AG08395 (cell line): ENCODE results near the gene FRYL.
"Not testable (repeated sequence)": the region's sequence is repeated elsewhere in the genome, so short reads cannot be mapped to it uniquely, and the experiment has no call there.

Experiments used
- DNase-seq: peaks from one replicate; pipeline ENCODE4 v3.0.0; 2012; ENCODE audit warnings: mixed read lengths, low spot score

Gene FRYL

DNA sequence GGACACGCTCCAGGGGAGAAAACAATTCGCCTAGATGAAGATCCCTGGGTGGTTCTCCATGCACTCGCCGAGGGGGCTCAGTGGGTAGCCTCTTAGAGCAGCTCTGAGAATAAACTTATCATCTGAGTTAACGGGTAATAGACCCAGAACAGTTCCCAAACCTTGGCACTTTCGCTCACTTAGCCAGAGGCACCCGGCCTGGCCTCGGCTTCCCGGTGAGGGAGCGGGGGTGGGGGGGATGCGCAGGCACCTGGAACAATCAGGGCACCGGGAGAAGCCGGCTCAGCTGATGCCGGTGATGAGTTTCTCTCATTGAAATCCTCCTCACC is 290.4 kb downstream of the FRYL start:
- DNase-seq, result no peak

DNA sequence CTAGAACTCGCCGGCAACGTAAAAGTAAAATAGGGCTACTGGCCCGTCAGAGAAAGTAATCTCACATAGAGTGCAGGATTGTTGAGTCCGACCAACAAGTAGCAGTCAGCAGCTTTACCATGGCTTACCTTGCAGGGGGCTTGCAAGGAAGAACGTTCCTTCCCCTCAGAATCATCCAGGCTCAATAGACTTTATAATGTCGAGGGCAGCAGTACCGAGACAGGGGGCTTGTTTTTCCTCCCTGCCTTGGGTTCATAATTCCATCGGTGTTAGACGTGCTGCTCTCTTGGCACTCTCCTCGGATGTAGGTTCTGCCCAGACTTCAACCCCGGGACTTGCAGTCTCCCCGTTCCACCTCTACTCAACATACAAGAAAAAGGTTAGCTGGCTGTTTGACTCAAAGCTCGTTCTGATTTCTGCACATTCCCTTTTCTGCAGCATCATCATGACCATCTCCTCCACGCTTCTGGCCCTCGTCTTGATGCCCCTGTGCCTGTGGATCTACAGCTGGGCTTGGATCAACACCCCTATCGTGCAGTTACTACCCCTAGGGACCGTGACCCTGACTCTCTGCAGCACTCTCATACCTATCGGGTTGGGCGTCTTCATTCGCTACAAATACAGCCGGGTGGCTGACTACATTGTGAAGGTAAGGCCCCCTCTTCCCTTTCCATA is 295.4 kb downstream of the FRYL start:
- no peak for DNase-seq

DNA sequence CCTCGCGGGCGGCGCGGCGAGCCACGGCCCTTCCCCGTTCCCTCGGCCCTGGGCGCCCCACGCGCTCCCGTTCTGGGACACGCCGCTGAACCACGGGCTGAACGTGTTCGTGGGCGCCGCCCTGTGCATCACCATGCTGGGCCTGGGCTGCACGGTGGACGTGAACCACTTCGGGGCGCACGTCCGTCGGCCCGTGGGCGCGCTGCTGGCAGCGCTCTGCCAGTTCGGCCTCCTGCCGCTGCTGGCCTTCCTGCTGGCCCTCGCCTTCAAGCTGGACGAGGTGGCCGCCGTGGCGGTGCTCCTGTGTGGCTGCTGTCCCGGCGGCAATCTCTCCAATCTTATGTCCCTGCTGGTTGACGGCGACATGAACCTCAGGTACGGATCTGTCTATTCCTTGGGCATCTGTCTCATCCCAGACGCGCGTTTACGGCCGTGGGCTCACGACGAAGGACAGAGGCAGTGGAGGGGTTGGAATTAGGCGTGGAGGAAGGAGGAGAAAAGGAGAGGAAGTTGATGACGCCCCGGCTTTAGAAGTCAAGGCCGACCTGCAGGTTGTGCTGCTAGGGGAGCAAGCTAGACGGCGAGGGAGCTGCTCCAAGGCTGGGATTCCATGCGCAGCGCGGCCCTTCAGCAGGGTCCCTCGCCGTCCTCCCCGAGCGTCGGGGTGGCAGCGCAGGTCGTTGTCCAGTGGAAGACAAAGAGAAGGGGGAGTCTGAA is 296.1 kb downstream of the FRYL start:
- no peak for DNase-seq

DNA sequence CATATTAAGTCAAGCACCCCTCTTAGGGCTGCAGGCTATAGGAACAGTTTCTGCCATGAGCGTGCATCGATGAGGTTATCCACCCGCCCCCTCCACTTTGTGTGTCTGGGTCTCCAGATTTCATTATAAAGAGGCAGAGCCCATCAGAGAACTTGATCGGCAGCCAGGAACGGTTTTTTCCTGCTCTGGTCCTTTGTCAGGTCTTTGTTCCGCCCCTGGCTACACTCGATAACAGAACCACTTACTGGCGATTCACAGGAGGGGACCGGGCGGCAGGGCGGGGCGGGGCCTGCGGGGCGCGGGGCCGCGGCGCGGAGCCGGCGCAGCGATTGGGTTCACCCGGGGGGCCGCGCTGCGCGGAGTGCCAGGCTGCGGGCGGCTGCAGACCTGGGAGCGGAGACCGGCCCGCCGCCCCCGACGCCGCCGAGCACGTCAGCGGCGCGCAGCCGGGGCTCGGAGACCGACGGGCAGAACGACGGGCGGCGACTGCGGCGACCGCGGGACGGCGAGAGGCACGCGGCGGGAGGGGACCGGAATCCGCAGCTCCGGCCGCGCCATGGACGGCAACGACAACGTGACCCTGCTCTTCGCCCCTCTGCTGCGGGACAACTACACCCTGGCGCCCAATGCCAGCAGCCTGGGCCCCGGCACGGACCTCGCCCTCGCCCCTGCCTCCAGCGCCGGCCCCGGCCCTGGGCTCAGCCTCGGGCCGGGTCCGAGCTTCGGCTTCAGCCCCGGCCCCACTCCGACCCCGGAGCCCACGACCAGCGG is 296.9 kb downstream of the FRYL start, which contains the start of gene SLC10A4:
Gene SLC10A4 (plus strand): TSS at position 338 of the 771 bp plus-strand sequence. CDS start 219 bp downstream, at position 557.
- no peak for DNase-seq

DNA sequence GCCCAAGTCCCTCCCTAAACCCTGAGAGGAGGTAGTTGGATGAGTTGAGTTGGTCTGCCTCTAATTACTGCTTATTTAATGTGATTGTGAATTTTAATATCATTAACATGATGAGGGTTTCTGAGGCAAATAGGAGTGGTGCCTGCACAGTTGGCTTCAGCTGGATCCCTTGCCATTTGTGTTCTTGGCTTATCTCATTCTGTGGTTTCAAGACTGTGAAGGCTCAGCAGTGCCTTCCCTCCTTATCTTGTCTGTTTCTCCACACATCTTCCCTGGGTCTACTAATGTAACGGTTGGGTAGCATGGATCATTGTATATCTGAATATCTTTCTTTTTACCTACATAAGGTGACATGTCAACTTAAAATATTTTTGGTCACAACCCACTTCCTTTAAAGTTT is 298.5 kb downstream of the FRYL start:
- DNase-seq, result no peak

DNA sequence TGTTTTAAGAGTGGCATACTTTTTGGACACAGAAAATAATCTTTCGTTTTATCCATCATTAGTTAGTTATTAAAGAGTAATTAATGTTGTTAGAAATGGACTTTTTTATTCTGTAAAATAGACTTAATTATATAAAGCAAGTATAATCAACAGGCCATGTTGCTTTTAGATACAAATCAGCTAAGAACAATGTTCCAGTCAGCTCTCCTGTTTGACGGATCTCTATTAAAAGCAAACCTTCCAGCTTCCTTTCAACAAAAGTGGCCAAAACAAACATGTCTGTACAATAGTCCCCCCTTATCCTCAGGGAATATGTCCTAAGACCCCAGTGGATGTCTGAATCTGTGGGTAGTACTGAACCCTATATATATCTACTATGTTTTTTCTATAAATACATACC is 301.8 kb downstream of the FRYL start:
- DNase-seq, result no peak

DNA sequence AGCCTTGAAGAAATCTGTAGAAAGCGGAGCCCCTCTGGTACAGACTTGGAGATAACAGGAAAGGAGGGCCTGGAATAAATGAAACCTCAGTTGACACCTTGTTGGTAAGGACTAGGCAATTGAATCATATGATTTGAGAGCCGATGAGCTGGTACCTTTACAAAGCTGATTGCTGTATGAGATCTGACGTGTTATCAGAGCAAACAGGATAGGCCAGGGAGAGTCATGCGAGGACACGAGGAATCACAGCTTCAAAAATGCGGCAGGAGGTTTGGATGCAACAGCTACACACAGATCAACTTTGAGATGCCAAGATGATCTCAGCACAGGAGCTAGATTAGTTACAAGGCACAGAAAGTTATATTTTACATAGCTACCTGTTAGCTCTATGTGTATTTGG is 304.3 kb downstream of the FRYL start:
- no peak for DNase-seq

DNA sequence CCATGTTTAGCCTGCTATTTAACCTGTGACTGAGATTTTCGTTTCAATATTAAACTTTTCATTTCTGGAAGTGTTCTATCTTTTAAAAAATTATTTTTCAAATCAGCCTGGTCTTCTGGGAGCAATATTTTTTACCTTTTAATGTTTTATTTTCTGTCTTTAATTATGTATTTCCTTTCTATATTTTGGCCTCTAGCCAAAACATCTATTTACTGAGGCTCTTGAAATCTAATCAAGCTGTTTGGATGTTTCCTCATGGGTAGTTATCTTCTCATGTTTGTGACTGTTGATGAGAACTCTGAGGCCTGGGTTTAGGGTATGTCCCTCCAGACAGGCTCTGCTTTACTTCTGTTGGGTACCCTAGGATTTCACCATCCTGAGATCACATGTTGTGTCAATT is 307.3 kb downstream of the FRYL start:
- DNase-seq, result no peak

DNA sequence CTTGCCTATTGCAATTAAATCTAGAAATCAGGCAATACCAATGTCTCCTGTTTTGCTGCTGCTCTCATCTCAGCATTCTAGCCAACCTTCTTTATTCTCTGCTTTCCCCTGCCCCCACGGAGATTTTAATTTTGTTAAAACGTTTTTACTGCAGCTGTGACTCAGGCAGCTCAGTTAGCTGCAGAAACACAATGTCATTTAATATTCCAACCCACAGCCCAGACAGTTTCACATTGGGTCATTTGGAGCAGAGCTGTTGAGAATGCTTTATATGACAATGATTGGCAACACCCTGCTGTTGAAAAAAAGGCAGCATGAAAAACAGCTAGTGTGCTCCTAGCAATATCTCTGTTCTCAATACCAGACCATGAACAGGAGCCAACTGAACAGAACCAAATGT is 309.5 kb downstream of the FRYL start:
- DNase-seq, result no peak

DNA sequence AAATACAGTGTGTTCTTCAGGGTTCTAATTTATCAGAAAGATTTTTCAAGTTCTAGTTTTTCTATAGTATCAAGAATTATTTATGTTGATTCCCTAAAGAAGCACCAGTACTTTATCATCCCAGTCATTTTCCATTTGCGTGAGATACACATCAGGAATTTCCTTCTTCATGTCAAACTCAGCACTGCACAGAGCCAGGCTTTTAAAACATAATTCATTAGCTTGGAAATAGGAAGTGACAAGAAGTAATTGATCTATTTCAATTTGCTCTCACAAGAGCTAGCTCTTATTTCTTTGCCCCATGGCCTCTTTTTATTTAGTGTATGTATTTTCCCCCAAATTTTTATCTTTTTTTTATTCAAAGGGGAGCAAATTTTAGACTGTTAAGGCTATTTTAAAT is 309.9 kb downstream of the FRYL start:
- DNase-seq, result no peak

DNA sequence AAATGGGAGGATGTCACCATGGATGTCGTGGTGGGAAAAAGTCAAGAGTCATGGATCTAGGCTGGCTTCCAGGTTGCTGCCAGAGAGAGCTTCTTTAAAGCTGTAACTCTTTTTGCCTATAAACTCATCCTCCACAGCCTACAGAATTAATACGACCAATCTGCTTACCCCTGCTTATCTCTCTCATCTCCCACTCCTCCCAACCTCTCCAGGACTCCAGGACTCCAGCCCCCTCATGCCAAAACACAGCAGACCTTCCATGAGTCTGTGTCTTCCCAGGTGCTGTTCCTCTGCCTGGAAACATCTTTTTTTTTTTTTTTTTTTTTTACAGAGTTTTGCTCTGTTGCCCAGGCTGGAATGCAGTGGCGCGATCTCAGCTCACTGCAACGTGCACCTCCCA is 312.2 kb downstream of the FRYL start:
- DNase-seq, result no peak

DNA sequence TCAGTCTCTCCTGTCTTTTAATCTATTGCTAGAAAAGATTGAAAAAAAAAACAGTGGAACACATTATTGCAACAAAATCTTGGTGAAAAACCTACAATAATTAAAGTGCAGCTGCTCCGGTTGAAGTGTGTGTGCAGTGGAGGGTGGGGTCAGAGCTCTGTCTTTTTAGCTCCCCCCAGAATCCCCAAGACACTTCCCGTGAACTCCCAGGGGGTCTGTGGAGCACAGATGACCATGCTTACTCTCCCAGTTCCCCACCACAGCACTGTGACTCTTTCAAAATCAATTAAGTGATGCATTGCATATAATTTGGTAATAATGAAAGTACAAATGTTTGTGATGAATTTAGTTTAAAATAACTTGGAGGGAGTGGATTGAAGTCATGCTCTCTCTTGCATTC is 312.6 kb downstream of the FRYL start:
- DNase-seq, result no peak

DNA sequence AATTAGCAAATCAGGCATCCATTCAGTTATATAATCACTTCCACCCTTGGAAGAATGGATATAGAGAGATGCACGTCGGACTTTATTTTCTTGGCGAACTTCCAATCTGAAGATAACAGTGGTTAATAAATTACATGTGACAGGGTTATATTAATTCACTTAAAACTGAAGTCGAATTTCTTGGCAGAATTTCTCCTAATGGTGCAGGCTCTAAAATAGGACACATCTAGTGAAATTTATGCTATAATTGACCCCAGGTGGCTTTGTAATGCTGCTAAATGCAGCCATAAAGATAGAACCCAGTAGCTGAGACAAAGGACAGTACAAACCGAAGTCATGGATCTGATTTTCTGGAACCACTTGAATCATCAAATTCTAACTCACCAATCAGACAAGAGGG is 317.7 kb downstream of the FRYL start:
- DNase-seq, result no peak

DNA sequence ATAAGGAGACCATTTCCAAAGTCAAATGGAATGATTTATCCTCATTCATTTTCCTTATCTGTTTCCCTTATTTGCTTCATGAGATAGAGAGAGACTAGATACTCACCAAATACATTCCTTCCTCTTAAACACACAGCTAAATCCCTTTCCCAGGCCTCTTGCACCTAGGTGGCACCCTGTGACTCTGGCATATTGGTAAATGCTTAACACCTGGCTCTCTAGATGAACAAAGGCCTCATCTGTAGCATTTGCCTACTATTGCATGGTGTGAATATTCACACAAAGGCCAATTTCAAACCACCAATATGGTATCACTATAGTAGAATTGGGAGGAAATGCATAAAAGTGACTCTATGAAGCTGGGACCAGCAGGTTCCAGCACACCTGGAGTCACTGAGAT is 319.1 kb downstream of the FRYL start:
- DNase-seq, result no peak

DNA sequence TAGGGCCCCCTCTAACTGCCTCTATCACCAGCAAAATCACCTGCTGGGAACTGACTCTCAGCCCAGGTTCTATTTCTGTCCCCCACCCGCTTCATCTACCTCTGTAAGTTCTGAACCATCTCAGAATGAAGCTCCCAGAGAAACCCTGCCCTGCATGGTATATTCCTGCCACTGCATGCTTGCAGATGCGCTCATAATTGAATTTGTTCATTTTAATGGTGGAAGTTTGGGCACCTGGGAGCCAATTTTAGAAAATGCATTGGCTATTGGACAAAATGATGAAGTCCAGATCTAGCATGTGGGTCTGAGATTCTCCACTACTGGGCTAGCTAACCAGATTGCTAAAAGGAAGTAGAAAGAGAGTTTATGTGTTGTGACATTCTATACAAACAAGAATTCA is 325.5 kb downstream of the FRYL start:
- DNase-seq, result no peak

DNA sequence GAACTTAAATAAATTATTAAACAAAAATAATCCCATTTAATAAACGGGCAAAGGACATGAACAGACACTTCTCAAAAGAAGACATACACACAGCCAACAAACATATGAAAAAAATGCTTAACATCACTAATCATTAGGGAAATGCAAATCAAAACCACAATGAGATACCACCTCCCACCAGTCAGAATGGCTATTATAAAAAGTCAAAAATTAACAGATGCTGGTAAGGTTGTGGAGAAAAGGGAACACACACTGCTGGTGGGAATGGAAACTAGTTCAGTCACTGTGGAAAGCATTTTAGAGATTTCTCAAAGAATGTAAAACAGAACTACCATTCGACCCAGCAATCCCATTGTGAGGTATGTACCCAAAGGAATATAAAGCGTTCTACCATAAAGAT is 328.4 kb downstream of the FRYL start:
- not testable (repeated sequence) for DNase-seq

DNA sequence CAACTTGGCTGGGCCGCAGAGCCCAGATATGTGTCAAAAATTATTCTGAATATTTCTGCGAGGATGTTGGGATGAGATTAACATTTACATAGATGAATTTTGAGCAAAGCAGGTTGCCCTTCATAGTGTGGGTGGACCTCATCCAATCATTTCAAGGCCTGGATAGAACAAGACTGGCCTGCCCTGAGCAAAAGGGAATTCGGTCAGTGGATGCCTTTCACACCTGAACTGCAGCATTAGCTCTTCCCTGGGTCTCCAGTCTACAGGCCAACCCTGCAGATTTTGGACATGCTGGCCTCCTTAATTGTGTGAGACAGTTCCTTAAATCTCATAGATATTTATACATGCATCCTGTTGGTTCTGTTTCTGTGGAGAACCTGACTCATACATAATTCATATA is 329.3 kb downstream of the FRYL start:
- DNase-seq, result no peak

DNA sequence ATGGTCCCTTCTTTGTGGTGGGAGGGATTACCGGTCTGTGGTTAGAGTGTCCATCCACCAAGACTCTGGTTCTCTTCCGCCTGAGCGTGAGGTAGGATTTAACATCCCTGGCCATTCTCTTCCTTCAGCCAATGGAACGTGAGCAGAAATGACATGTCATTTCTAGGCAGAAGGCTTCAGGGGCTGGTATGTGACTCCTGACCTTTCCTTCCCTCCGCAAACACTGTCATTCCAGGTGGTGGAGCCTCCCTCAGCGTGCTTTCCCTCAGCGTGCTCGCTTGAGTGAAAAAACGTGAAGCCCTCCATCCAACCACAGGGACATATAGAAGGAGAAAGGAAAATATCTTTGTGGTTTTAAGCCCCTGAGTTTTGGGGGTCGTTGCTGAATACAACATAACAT is 330.9 kb downstream of the FRYL start:
- DNase-seq, result no peak
